Esophagus muscularis mucosa (tissue), 4 donors: ENCODE results near the gene MAP2. TPM values are rescaled to one million over a fixed set of nuclear protein-coding genes. Genes with fewer than 3 reads are reported as not detected.

ENCODE experiments used
- DNase-seq: peaks from one replicate; pipeline ENCODE4 v3.0.0-alpha.2; 2017; ENCODE audit errors: extremely low spot score
- H3K27ac ChIP-seq, 4 donors: fragments of 200-600 bp; sonication (generic); replicated peaks in 1 of 4; 1 replicate in 3 of 4; 2 replicates in 1 of 4; pipeline ENCODE4 v1.5.1; 2016 to 2019; ENCODE audit warnings: mild to moderate bottlenecking in 1 of 4
- H3K27me3 ChIP-seq, 4 donors: fragments of 200-600 bp; sonication (generic); one replicate each; pipeline versions ENCODE4 v1.5.1 to v1.6.0; 2016 to 2019
- H3K36me3 ChIP-seq, 4 donors: fragments of 200-600 bp; sonication (generic); one replicate each; pipeline ENCODE4 v1.5.1; 2016 to 2019
- H3K4me1 ChIP-seq, 4 donors: fragments of 200-600 bp; sonication (generic); one replicate each; pipeline ENCODE4 v1.5.1; 2016 to 2019
- H3K4me3 ChIP-seq, 4 donors: fragments of 200-600 bp; sonication (generic); 1 replicate in 2 of 4; 2 replicates in 2 of 4; pipeline ENCODE4 v1.5.1; 2016 to 2019; ENCODE audit warnings: mild to moderate bottlenecking in 4 of 4, moderate library complexity in 1 of 4
- H3K9me3 ChIP-seq, 4 donors: fragments of 200-600 bp; sonication (generic); 1 replicate in 3 of 4; 2 replicates in 1 of 4; pipeline ENCODE4 v1.5.1; 2016 to 2019
- CTCF ChIP-seq, 3 experiments: fragments of 200-600 bp in 2 of 3; fragments of 450-650 bp in 1 of 3; sonication (generic) in 2 of 3; IDR thresholded peaks; one replicate each; pipeline ENCODE4 v1.5.1; 2017 to 2019; ENCODE audit warnings: antibody characterized with exemption in 3 of 3, mild to moderate bottlenecking in 2 of 3, moderate library complexity in 1 of 3
- EP300 ChIP-seq: sonication (generic); formaldehyde crosslinking; IDR thresholded peaks from one replicate; pipeline ENCODE4 v1.6.1; 2017; ENCODE audit warnings: antibody characterized with exemption
- POLR2A ChIP-seq: fragments of 450-650 bp; IDR thresholded peaks from one replicate; pipeline ENCODE4 v1.6.1; 2017; ENCODE audit warnings: antibody characterized with exemption, moderate library complexity, mild to moderate bottlenecking, low read depth
- POLR2AphosphoS5 ChIP-seq, 2 donors: sonication (generic); formaldehyde crosslinking; IDR thresholded peaks; one replicate each; pipeline ENCODE4 v1.6.1; 2017; ENCODE audit warnings: antibody characterized with exemption in 2 of 2
- WGBS: methylation state at CpG from one replicate; pipeline ENCODE4 v1.1.5; 2018; 5-methylcytosine and 5-hydroxymethylcytosine counted together
- intact Hi-C: fragments of 100-400 bp; cut with DNase I; formaldehyde crosslinking; loops from one replicate; pipeline ENCODE4 v1.15.1; 2023
- total RNA-seq, 4 donors: library from RNA; depleted of rRNA; stranded (reverse); fragments of >200 nt; gene quantifications; one replicate each; pipeline versions ENCODE4 v1.1.0 to v1.2.1, GENCODE V29; 2016

MAP2 gene
- total RNA-seq, 4 donors from 2014 or later = 11.1 to 62.6 (median 47.0) TPM

- intact Hi-C loops = no loop called here
- Histone ChIP-seq H3K27ac (no peak overlapping the region), H3K4me3 (no peak overlapping the region), H3K4me1 (no peaks in the 10 kb centered on the region), H3K36me3 (no peaks in the 10 kb centered on the region), H3K9me3 (no peaks in the 10 kb centered on the region), H3K27me3 (no peaks in the 10 kb centered on the region)
- no peak for DNase-seq
- TF ChIP-seq POLR2A (no peak), EP300 (no peak), POLR2AphosphoS5 (IDR thresholded peaks at IDR 0.05) (no peak), CTCF (IDR thresholded peaks at IDR 0.05) (no peak)
- WGBS = 72% methylated on average over 2 of the region's 2 CpGs
Measured at GRCh38 chr2:209633911-209634310, 210.1 kb downstream of the MAP2 start.

- Histone ChIP-seq H3K4me1 (no peaks in the 10 kb centered on the region), H3K27me3 (no peaks in the 10 kb centered on the region), H3K4me3 (no peak overlapping the region), H3K27ac (no peak overlapping the region), H3K9me3 (no peaks in the 10 kb centered on the region), H3K36me3 (no peaks in the 10 kb centered on the region)
- intact Hi-C loops = no loop called here
- TF ChIP-seq CTCF (IDR thresholded peaks at IDR 0.05) = no peak
- no peak for TF ChIP-seq POLR2A
- no peak for TF ChIP-seq POLR2AphosphoS5 (IDR thresholded peaks at IDR 0.05)
- no peak for TF ChIP-seq EP300
- no peak for DNase-seq
Measured at GRCh38 chr2:209636076-209636475, 212.2 kb downstream of the MAP2 start.

- Histone ChIP-seq H3K9me3 (no peaks in the 10 kb centered on the region), H3K4me3 (no peak overlapping the region), H3K4me1 (no peaks in the 10 kb centered on the region), H3K27me3 (no peaks in the 10 kb centered on the region), H3K27ac (no peak overlapping the region), H3K36me3 (no peaks in the 10 kb centered on the region)
- 93% methylated on average over 3 of the region's 3 CpGs for WGBS
- intact Hi-C loops = no loop called here
- no peak for TF ChIP-seq POLR2AphosphoS5 (IDR thresholded peaks at IDR 0.05)
- no peak for TF ChIP-seq EP300
- TF ChIP-seq POLR2A = no peak
- DNase-seq = no peak
Measured at GRCh38 chr2:209637293-209637692, 213.4 kb downstream of the MAP2 start.

- Histone ChIP-seq H3K36me3 (no peaks in the 10 kb centered on the region), H3K9me3 (no peaks in the 10 kb centered on the region), H3K27me3 (no peaks in the 10 kb centered on the region), H3K4me3 (no peak overlapping the region), H3K4me1 (no peaks in the 10 kb centered on the region), H3K27ac (no peak overlapping the region)
- TF ChIP-seq EP300 (no peak), POLR2A (no peak), POLR2AphosphoS5 (IDR thresholded peaks at IDR 0.05) (no peak), CTCF (IDR thresholded peaks at IDR 0.05) (no peak)
- no peak for DNase-seq
- intact Hi-C loops = no loop called here
- WGBS = 60% methylated on average over 2 of the region's 2 CpGs
Measured at GRCh38 chr2:209638346-209638745, 214.5 kb downstream of the MAP2 start.

GRCh38 chr2:209640358-209640757 is 216.5 kb downstream of the MAP2 start:
- no peak for DNase-seq
- intact Hi-C loops = no loop called here
- Histone ChIP-seq H3K4me3 (no peak overlapping the region), H3K9me3 (no peaks in the 10 kb centered on the region), H3K4me1 (no peaks in the 10 kb centered on the region), H3K36me3 (no peaks in the 10 kb centered on the region), H3K27me3 (no peaks in the 10 kb centered on the region), H3K27ac (no peak overlapping the region)
- 79% methylated on average over 2 of the region's 2 CpGs for WGBS
- TF ChIP-seq POLR2A (no peak), CTCF (IDR thresholded peaks at IDR 0.05) (no peak), EP300 (no peak), POLR2AphosphoS5 (IDR thresholded peaks at IDR 0.05) (no peak)
